ENCODE data around the gene PARS2.

Gene PARS2

DNA sequence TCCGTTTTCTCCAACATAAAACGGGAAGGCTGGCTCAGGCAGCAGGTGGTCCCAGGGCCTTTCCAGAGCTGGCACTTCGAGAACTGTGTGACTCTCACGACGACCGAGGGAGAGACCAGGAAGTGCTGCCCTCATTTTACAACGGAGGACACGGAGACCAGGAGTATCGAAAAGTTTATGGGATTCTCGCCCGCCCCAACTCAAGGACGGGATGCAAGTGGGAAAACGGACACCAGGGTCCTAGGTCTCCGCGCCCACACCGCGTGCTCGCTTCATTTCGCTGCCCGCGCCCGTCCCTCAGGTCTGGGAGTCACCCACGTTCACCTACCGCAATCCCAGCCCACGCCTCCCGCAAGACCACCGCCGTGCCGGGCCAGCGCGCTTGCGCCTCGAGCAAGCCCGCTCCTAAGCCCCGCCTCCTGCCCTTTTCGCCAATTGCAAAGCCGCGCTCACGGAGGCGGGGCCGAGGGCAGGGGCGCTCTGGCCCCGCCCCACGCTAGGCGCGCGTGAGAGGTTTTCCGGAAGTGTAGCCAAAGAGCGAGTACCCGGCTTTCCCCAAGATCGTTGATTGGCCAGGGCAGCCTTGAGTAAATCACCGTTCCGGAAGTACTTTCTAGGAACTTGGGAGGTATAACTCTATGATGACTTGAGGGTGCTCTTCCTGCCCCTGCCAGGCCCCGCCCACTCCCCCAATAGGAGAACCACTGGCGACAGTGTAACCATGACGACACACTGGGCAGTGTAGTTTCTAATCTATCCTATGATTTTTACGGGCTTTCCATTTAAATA, at the start of gene PARS2:
Gene PARS2 (minus strand): TSS at position 391 of the 789 bp plus-strand sequence. CDS start 5,362 bp downstream, outside the sequence.
- DNase-seq = peak; percentile 99

DNA sequence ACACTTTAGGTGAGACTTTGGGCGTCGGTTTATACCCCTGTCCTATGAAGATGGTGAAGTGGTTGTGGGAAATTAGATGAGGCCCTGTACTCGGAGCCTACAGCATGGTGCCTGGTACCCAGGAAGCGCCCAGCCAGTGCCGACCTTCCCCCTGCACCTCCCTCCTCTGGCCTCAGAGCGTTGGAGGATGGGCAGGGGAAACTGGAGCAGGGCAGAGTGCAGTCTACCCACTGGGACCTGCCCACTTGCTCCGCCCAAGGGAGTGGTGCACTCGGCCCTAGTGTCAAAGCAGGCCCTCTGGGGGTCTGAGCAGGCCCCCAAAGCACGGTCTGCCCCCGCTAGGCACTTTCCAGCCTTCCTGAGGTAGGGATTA, 49.8 kb upstream of the PARS2 start:
- DNase-seq = no peak

DNA sequence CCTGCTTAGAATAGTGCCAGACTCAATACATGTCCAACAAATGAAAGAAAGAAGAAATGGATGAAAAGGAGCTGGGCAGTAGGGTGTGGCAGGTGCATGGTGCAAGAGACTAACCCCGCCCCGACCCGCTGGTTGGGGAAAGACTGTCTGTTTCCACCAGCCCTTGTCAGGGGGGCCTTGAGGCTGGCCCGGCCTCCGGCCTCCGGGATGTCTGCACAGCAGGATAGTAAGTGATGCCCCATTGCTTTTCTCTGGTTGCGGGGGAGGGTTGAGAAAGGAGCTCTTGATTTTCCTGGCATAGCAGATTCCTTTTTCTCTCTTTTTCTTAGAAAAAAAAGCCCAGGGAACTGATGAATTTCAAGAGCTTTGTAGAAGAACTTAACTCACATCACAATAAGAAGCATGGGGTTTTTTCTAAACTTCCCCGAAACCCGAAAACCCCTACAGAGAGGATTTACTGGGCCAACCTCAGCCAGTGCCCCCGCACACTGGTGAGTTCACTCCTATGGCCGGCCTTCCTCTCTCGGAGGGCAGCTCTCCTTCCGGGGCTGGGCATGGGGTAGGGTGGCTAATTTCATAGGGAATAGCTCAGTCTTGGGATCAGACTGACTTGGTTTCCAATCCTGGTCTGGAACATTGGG, 49.3 kb upstream of the PARS2 start:
- no peak for DNase-seq

DNA sequence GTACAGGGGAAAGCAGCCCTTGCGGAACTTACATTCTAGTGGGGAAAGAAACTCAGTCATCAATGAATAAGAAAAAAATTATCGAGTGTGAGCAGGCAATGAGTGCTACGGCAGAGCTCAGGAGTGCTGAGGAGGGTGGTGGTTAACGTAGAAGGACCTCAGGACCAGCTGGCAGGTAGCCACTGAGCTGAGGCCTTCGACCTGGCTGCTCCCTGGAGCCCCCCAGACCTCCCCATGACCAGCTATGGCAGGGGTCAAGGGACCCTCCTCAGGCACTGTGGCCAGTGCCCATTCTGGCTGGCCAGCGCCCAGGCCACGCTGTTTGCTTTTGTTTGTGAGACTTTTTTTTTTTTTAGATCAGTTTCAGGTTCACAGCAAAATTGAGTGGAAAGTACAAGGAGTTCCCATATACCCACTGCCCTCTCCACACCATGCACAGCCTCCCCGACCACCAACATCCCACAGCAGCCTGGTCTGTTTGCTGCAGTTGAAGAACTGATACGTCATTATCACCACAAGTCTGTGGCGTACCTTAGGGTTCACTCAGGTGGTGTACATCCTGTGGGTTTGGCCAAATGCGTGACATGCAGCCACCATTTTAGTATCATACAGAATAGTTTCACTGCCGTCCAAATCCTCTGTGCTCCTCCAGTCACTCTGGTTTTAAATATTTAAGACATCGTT, 48.6 kb upstream of the PARS2 start:
- no peak for DNase-seq

DNA sequence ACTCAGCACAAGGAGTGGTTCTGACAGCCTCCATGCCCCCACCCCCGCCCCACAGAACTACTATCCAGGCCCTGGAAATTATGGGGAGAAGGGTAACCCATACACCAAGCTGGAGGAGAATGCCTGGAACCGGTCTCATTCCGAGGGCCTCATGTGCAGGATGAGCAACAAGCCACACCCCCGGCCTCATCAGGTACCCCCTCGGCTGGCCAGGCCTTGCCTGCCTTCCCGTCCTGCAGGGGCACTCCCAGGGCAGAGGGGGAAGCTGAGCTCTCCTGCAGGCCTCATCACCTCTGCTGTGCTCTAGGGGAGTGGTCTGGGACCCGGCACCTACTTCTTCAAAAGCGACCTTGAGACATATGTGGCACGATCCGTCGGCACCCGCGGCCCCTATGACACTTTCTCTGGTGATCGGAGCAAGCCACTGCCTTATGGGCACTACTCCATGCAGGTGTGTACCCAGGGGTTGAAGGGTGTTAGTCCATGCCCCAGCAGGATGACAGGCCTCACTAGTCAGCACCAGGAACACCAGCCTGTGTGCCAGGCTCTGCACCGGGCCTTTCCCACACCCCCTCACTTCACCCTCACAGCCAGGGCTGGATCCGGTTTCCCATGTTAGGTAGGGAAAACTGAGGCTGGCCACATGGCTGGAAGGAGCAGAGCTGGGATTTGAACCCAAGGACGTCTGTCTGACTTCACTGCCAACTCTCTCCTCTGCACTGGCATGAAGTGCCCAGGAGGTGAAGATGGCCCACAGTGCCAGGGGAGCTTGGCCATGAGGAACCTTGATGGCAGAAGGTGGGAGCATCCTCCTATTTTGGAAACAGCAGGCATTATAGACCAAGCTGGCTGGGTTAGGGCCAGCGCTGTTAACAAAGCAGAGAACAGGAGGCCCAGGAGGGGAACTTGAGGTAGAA, 47.7 kb upstream of the PARS2 start:
- DNase-seq = no peak

DNA sequence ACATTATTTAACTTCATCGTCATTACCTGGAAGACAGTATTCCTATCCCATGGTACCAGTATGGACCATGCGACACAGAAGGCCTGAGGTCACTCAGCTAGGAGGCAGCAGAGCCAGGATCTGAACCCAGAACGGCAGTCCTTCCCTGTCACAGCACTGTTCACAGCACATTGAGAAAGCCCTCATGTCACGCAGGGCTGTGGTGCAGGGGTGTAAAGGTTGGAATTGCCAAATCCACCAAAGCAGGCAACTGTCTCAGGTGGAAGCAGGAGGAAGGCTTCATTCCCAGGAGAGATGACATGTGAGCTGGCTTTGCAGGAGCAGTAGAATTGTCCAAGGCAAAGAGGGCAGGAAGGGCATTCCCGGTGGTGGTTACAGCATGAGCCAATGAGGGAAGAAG, 46.7 kb upstream of the PARS2 start:
- no peak for DNase-seq

DNA sequence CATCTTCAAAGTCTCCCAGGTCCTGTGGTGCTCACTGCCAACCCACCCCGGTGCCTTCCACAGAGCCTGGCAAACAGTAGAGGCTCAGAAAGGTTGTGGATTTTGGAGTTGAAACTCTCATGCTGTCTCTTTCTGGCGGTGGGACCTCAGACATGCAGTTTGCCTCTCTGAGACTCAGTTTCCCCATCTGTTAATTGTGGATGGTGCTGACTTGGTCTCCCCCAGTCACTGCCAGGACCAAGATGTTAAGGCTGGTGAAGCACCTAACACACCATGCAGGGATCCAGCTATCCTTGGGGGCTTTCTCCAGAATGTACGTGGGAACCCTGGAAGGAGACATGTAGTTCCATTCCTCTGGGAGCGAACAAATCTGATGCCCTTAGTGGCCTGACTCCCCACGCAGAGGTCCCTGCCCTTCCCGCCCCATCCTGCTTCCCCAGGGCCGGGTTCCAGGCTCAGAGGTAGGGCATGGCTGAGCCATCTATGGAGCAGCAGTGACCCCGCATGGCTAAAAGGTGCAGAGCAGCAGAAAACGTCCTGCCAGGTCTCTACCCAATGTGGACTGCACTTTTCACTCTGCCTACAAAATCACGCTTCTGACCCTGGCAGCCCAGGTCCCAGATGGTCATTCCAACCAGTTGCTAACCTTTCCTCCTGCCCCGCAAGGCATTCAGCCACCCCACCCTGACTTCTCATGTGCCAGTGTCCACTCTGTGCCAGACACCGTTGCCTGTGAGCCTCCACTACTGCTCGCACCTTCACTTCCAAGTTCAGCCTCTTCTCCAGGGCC, 46.0 kb upstream of the PARS2 start:
- DNase-seq = peak; percentile 19

DNA sequence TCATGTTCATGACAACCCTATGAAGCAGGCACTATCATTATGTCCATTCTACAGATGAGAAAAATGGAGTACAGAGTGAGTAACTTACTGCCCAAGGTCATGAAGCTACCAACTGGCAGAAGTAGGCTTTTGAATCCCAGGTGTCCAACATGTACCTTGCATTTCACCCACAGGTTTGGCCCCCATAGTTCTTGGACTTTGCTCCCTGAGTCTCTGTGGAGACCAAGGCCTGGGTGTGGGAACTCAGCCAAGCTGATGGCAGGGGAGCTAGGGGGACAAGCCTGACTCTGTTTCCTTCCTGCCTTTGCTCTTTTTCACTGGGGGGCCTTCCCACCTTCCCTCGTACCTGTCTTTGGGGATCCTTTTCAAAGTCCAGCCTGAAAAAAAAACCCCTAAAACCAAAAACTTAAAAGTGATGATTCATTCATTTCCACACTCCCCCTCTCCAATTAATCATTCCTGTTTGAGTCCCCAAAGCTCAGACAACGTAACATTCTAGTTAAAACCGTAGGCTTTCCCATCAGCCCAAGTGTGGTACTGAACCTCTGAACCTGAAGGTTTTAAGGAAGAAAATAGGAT, 45.3 kb upstream of the PARS2 start:
- no peak for DNase-seq

DNA sequence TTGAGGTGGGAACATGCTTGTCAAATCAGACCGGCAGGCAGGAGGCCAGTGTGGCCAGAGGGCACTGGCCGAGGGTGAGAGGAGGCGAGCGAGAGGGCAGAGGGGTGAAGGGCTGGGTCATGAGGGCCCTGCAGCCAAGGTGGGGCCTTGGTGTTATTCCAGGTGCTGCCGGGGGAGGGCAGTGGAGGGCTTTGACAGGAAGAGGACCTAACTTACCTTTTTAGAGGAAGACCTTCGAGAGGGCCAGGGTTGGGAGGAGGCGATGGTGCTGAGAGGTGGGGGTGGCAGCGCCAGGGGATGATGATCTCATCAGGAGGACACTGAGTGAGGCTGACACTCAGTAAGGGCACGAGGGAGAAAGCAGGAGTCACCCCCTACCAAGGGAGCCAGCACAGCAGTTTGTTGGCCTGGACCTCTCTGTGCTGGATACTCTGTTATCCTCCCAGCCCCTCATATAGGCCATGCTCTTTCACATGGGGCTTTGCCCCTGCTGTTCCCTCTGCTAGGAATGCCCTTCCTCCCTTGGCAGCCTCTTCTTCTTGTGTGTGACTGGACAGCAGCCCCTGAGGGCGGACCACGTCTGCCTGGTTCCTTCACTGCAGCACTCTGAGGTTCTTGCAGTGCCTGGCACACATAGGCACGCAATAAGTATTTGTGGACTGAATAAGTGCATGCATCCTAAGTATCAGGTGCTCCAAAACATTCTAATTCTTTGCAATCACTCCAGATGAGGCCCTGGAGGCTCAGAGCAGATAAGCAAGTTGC, 44.3 kb upstream of the PARS2 start:
- no peak for DNase-seq

DNA sequence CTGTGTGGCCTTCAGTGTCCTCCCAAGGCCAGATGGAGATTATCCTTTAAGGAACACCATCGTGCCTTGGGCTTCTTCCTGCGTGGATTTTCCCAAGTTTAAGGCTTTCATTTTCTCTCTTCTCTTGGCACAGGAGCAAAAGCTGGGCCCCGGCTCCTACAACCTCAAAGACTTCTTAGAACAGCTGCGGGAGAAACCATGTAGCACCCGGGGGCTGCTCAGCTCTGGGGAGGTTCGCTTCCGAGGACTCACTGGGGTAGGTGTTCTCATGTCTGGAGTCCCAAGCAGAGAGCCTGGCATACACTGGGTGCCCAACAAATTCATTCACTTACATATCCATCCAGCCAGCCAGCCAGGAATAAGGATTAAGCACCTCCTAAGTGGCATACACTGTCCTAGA, 43.4 kb upstream of the PARS2 start:
- no peak for DNase-seq

DNA sequence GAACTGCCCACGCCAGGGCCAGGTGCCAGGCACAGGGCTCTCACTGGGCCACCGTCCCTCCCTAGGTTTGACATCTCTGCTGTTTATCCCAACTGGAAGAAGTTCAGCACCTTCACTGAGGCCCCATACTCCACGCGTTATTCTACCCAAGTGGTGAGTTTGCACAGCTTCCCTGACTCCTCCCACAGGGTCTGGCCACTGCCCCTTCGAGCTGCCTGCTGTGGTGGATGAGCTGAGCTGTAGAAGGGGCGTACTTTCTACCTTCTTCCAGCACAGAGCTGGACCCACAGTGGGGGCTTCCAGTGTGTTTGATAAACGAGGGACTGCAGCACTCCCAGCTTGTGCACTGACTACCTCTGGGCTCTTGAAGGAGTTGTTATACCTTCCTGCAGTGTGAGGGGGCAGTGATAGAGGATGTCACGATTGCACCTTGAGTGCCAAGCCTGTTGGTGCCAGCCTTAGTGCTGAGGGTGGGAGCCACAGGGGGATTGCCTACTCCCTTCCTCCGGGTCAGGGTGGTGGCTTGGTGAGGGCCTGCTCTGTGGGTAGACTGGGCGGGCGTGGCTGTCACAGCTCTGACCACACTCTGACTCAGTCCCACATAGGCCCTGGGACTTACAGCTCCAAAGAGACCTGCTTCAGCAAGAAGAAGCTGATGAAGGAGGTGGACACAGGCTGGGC, 42.7 kb upstream of the PARS2 start:
- no peak for DNase-seq

DNA sequence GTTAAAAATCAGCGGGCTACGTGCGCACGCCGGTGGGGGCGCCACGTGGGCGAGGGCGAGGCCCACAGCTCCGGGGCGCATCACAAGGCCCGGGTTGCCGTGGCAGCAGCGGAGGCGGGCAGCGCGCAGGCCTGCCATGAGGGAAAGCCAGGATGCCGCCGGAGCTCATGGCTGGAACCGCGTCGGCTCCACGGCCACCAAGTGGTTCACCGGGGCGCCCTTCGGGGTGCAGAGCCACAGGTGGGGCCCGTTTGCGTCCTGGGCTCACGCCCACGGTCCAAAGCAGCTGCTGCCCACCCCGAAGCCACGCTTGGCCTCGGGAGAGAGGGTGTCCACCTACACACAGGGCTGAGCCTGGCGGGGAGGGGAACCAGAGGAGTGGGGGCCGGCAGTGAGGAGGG, 41.7 kb upstream of the PARS2 start:
- DNase-seq = no peak

DNA sequence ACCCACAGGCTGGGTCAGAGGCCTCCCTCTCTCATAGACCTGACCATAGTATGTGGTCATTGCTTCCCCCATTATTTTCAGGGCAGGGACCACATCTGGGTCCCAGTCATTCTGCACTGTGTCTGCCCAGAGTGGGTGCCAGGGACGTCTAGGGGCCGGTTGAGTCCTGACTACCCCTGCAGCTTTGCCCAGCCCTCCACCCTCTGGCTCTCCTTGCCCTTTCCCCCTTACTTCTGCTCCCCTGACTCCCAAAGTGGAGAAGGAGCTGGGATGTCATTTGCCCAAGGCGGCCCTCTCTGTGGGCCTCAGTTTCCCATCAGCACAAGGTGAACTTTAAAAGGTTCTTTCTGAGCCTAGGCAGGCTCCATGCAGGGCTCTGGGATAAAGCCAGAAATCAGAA, 41.1 kb upstream of the PARS2 start:
- DNase-seq = no peak

DNA sequence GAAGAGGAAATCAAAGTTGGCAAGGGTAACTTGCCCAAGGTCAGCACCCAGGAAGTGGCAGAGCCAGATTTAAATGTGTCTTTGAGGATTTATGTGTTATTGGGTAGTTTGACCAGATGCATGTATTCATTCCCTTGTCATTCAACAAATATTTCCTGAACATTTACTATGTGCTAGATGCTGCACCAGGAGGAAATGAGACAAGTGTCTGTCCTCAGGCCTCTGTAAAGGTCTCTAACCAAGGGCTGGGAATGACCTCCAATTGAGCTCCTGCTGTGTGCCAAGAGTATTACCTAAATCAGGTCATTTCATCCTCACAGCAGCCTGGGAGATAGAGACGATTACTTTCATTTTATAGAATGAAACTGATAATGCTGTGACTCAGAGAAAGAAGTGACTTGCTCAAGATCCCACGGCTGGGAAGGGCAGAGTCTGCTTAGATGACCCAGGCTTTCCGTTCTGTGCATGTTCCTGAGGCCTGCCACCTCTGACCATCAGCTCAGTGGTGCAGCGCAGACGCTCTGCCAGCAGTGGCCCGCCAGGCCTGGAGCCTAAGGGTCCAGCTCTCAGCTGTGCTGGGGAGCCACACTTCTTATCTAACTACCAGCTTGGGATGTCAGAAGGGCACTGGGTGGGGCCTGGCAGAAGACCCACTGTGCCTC, 40.3 kb upstream of the PARS2 start:
- DNase-seq = no peak

DNA sequence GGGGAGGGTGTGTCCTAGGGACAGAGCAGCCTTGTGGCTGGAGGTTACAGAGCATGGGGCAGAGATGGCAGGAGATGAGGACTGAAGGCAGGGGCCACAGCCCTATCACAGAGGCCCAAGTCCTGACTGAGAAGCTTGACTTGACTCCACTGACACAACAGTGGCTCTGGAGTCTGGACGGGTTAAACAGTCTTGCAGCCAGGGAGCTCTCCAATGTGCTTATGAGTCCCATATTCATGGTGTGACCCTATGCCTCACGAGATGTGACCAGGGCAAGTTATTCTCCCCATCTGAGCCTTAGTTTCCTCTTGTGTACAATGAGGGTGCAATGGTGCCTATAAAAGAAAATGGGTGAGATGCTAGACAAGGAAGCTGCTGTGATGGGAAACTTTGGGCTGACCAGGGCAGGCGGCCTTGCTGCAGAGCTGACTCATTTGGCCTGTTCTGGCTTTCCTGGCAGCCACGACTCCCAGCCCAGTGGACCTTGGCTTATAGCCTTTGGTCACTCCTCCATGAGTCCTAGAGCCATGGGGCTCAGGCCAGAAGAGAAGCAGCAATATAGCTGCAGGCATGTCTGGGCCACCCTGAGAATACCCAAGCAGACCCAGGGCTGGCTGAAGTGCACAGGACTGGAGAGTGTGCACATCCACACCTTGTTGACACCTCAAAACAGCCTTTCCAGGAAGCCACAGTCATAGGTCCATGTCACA, 39.6 kb upstream of the PARS2 start:
- DNase-seq = no peak

DNA sequence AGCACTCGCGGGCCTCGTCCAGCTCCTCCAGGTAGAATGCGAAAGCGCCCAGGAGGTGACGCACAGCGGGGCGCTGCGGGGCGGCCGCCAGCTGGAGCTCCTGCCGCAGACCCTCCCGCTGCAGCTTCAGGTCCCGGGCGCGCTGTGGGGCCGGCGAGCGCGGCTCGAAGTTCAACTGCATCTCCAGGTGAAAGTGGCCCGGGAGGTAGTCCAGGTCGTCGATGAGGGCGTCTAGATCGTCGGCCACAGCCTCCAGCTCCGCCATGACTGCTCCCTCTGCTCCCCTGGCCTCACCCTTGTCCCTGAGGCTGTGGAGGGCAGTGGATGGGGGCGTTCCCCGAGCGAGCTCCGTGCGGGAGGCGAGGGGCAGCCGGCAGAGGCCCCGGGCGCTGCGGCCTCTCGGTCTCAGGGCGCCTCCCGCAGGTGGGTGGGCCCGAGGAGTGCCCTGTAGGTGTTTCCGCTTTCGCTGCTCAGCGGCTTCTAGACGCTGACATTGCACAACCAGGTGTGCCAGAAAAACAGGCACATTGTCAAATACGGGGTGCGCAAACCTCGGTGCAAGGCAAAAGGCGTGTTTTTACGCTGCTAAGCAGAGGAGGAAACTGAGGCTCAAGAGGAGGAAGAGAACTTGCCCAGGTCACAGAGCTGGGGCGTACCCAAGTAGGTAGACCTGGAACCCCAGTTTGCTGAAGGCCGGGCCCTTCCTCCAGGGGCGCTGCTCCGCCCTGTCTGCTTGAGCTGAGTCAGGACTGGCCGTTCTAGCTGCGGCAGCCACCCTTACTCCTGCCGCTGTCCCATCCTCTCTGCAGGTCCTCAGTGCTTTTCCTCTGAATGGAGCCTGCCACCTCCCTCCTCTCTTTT, 36.8 kb upstream of the PARS2 start, which contains the start of gene TTC22:
Gene TTC22 (minus strand): TSS at position 425 of the 861 bp plus-strand sequence. CDS start 160 bp downstream, at position 265.
- peak; percentile 90 for DNase-seq

DNA sequence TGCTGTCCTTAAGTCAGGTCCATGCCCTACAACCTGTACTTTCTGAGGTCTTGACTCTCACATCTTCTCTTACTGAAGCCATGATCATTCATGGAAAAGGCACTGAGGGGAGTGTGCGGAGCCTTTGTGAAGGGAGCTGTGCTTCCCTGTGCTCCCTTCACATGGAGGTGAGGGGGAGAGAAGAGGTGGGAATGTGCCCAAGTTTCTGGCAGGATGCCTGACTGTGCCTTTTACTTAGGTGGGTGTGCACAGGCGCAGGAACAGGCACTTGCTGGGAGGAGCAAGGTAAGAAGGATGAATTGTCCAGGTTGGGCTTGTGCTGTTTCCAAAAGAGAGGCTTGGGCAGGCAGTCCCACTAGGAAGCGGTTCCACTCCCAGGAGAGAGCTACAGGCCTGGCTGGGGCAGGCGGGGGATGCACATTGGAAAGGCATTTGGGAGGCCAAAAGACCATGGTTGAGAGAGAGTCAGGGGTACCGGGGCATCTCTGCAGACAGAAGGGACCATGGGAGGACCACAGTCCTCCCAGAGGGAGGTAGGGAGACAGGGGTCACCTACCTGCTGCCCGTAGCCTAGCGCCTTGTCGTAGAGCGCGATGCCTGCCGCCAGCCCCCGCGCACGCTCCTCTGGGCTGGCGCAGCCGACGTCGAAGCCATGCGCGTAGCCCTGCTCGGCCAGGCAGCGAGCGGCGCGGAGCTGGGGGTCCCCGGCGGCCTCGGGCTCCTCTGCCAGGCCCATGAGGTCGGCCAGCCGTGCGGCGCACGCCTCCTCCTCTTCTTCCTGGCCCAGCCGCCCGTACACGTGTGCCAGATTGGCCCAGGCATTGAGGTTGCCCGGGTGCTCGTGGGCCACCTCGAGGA, 35.9 kb upstream of the PARS2 start:
- DNase-seq = peak; percentile 17
